RKO (cell line): ENCODE data around the gene SEMA6B.
A peak's percentile ranks its signal among the peaks of the same experiment; 100 is the strongest.
"Not testable (repeated sequence)": the region's sequence is repeated elsewhere in the genome, so short reads cannot be mapped to it uniquely, and the experiment has no call there.

Source experiments
- DNase-seq: peaks from one replicate; pipeline ENCODE4 v3.0.0-alpha.2; 2016; ENCODE audit warnings: low spot score

Gene SEMA6B, protein sequence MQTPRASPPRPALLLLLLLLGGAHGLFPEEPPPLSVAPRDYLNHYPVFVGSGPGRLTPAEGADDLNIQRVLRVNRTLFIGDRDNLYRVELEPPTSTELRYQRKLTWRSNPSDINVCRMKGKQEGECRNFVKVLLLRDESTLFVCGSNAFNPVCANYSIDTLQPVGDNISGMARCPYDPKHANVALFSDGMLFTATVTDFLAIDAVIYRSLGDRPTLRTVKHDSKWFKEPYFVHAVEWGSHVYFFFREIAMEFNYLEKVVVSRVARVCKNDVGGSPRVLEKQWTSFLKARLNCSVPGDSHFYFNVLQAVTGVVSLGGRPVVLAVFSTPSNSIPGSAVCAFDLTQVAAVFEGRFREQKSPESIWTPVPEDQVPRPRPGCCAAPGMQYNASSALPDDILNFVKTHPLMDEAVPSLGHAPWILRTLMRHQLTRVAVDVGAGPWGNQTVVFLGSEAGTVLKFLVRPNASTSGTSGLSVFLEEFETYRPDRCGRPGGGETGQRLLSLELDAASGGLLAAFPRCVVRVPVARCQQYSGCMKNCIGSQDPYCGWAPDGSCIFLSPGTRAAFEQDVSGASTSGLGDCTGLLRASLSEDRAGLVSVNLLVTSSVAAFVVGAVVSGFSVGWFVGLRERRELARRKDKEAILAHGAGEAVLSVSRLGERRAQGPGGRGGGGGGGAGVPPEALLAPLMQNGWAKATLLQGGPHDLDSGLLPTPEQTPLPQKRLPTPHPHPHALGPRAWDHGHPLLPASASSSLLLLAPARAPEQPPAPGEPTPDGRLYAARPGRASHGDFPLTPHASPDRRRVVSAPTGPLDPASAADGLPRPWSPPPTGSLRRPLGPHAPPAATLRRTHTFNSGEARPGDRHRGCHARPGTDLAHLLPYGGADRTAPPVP

DNA sequence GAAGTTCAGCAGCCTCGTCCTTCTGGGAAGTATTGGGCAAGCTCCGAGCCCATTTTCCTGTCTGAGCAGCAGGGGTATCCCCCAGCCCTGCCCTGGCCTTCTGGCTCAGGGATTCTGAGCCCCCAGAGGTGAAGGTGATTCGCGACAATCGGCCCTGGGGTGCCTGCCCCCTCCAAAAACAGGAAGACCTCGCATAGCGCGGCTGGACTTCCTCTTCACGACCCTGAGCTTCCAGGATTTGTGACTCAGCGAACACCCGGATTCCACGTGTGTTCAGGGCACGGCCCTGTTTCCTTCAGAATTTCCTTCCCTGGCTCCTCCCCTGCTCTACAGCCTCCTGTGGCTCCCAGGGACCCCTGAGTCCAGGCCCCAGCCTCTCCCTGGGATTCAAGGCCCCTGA is at the start of gene SEMA6B:
Gene SEMA6B, minus strand, starts transcription at position 116 of the 400 bp plus-strand sequence. CDS start 1,227 bp downstream, outside the sequence.
- DNase-seq: no peak

DNA sequence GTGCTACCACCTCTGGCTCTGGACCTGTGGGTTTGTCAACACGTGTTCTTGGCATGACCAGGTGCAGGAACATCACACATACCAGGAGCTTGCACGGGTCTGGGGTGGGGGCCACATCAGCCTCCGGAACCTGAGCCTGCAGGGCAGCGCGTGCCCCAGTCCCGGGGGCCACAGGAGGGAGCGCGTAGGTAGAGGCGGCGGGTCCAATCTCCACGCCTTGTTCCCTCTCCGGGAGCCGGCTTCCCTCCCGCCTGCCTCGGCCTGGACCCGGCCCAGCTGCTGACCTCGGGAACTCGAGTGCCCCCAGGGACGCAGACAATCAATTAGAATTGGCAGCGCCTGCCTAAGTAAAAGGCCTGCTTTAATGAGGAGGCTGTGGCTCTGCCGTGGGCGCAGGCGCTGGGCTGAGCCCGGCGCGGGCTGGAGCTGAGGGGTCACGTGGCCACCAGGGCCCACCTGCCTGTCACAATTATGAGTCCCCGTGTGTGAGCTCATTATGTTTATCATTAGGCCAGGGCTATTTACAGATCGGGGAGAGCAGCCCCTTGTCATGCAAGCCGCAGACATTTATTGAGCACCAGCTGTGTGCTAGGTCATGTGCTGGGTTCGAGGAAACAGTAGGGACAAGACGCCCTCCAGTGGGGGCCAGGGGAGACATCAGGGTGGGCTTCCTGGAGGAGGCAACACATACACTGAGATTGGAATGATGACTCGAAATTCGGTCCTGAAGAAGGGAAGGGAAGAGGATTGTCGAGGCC is 47.6 kb upstream of the SEMA6B start:
- no peak for DNase-seq

DNA sequence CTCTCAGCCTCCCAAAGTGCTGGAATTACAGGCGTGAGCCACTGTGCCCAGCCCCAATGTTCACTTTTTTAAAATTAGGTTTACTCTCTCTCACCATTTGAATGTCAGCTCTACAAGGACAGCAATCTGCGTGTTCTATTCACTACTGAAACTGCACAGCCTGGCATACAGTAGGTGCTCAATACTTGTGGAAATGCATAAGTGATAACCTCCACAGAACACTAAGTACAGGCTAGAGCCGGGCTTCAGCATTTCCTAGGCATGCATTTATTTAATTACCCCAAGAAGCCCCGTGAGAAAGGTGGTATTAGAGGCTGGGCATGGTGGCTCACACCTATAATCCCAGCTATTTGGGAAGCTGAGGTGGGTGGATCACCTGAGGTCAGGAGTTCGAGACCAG is 46.7 kb upstream of the SEMA6B start:
- no peak for DNase-seq

DNA sequence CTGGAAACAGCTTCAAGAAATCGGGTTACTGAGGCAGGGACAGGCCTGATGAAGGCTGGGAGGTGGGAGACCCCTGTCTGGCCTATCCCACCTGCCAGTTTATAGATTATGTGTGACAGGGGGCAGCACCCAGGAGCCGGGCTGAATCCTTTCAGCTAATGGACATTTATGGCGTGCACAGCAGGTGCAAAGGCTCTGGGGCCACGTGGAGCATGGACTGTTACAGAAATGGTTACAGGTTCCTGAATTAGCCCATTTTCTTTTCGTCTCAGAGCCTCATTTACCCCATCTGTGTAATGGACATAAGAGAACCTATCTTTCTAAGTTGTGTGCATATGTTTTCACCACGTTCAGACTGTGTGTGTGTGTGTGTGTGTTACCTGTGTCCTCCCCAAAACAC is 45.4 kb upstream of the SEMA6B start:
- DNase-seq: no peak

DNA sequence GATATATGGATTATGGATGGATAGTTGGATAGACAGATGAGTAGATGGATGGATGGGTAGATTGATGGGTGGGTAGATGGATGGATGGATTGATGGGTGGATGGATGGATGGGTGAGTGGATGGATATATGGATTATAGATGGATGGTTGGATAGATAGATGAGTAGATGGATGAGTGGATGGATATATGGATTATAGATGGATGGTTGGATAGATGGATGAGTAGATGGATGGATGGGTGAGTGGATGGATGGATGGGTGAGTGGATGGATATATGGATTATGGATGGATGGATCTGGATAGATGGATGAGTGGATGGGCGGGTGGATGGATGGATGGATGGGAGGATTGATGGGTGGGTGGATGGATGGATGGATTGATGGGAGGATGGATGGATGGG is 43.4 kb upstream of the SEMA6B start:
- DNase-seq: no peak

DNA sequence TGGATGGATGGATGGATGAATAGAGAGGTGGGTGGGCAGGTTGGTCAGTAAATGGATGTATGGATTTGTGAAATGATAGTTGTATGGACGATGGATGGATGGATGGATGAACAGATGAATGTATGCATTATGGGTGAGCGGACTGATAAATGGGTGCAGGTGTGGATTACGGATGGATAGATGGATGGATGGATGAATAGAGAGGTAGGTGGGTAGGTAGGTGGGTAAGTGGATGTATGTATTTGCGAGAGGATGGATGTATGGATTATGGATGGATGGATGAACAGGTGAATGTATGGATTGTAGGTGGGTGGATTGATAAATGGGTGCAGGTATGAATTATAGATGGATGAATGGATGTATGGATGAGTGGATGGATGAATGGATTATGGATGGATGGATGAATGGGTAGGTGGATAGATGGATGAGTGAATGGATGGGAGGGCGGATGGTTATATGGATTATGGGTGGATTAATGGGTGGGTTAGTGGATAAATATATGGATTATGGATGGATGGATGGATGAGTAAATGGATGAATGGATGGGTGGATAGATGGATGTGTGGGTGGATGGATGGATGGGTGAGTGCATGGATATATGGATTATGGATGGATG is 42.8 kb upstream of the SEMA6B start:
- DNase-seq: no peak

DNA sequence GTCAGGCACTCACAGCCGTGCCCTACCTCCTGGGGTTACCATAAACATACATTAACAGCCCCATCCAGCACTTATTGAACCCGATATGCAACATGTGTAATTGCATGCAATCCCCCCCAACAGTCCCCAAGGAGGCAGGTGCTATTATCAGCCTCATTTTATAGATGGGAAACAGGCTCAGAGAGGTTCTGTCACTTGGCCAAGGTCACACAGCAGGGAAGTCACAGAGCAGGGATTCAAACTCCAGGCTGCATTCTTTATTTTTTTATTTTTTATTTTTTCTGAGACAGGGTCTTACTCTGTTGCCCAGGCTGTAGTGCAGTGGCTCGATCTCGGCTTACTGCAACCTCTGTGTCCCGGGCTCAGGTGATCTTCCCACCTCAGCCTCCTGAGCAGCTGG is 41.4 kb upstream of the SEMA6B start:
- DNase-seq: no peak

DNA sequence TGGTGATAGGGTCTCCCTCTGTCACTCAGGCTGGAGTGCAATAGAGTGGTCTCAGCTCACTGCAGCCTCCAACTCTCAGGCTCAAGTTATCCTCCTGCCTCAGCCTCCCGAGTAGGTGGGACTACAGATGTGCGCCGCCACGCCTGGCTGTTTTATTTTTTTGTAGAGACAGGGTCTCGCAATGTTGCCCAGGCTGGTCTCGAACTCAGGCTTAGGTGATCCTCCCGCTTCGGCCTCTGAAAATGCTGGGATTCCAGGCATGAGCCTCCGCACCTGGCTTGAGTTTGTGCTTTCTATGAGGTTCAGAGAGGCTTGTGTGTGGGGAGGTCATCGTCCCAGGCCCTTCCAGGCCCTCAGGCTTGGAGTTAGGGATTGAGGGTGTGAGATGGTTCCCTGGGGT is 40.6 kb upstream of the SEMA6B start:
- DNase-seq: no peak

DNA sequence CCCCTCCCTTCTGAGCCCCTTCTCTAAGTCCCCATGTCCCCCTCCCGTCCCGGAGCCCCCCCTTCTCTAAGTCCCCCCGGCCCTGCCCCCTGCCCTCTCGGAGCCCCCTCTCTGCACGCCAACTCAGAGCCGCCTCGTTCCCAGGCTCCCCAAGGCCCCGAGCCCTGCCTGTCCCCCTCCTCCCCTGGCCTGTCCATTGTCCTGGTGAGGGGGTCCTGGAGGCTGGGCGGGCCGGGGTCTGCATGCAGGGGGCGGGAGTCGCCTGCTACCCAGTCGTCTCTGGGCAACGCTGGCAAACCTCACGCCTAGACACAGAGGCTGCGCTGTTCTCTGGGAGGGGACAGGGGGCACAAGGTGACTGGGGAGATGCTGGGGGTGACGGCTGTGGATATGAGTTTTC is 39.2 kb upstream of the SEMA6B start:
- DNase-seq: no peak

DNA sequence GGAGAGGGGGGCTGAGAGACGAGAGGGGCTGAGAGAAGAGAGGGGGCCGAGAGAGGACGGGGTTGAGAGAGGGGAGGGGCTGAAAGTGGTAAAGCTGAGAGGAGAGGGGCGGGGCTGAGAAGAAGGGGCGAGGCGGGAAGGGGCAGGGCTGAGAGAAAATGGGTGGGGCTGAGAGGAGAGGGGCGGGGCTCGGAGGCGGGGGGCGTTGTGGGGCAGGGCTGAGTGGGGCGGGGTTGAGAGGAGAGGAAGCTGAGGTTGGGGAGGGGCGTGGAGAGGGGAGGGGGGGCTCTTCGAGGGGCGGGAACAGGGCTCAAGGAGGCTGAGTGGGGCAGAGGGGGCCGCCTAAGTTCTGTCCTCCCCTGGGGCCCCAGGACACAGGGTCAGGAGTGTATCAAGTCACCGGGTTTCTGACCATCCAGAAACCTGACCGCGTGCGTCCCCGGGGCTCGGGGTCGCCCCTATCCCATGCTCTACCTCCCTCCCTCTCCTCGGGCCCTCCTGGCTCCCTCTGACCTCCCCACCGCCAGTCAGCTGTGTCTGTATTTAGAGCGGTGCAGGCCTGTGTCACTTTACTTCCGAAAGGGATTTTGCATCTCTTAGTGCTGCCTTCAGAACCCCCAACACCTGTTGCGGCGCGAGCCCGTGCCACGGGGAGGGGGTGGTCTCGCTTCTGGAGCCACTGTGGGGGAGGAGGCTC is 38.6 kb upstream of the SEMA6B start:
- DNase-seq: peak; percentile 55

DNA sequence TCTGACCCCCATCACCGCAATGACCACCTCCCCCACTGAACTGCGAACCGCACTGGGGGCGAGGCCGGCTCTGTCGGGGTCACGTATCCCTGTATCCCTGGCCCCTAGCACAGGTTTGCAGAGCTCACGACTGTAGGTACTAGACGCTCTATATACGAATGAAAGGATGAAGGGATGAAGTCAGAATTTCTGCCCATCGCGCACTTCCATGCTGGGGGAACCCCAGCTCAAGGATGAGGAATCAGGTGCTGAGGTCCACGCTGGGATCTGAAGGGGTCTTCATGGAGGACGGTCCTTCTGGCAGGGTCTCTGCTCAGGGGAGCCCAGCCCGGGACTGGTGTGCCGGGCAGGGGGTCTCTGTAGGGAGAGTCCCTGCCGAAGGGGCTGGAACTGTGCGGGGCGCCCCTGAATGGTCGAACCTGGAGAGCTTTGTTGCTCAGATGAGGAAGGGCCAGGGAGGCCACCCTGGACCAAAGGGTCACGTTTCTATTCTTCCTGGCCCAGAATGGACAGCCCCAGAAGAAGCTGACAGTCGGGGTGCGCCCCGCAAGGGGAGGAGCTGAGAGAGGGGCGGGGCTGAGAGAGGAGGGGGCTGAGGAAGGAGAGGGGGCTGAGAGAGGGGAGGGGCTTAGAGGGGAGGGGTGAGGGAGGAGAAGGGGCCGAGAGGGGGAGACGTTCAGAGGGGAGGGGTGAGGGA is 37.9 kb upstream of the SEMA6B start:
- DNase-seq: no peak

DNA sequence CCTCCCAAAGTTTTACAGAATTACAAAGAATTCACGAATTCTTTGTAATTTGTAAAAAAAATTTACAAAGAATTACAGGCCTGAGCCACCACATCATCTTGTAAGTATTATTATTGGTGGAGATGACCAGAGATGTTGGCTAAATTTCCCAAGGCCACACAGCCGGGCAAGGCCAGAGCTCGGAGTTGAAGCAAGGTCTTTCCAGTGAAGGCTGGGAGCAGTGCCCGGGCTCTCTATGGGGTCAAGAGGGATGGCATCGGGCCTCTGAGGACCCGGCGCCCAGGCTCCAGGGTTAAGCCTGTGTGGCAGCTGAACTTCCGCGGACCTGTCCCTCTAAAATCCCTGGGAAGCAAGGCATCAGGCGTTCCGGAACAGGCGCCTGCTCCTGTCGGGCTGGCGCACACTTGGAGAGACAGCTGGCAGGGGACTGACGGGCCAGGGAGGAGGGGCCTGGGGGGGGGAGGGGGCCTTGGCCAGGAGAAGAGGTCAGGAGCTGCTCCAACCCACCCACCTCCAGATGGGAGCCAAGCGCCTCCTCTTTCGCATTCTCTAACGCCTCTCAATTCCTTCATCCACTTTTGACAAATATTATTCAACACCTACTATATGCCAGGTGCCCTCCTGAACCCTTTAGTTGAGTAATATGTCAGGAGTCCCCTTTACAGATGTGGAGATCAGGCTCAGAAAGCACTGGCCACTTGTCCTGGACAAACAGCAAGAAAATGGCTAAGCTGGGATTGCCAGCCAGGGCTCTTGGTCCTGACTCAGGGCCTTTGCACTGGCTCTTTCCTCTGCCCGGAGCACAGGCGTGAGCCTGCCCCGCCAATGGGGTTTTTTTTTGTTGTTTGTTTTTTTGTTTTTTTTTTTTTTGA is 36.8 kb upstream of the SEMA6B start:
- no peak for DNase-seq

DNA sequence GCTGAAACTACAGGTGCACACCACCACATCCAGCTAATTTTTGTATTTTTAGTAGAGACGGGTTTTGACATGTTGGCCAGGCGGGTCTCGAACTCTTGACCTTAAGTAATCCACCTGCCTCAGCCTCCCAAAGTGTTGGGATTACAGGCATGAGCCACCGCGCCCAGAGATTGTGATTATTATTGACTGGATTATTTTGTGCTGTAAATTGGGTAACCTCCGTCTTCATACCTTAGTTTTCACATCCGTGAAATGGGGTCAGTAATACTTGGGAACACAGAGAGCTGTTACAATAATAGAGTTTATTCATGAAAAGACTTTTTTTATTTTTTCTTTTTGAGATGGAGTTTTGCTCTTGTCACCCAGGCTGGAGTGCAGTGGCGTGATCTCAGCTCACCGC is 35.7 kb upstream of the SEMA6B start:
- not testable (repeated sequence) for DNase-seq

DNA sequence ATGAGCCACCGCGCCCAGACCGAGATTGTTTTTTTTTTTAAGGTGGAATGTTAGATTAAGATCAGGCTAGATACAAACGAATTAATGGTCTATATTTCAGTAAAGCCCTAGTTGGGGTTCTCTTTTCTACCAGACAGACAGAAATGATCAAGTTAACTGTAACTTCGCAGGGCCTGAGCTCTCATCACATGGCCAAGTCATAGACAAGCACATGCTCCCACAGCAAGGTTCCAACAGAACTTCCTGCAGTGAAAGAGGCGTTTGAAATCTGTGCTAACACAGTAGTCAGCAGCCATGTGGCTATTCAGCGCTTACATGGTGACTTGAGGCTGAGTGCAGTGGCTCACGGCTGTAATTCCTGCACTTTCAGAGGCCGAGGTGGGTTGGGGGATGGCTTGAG is 34.7 kb upstream of the SEMA6B start:
- DNase-seq: peak; percentile 43

DNA sequence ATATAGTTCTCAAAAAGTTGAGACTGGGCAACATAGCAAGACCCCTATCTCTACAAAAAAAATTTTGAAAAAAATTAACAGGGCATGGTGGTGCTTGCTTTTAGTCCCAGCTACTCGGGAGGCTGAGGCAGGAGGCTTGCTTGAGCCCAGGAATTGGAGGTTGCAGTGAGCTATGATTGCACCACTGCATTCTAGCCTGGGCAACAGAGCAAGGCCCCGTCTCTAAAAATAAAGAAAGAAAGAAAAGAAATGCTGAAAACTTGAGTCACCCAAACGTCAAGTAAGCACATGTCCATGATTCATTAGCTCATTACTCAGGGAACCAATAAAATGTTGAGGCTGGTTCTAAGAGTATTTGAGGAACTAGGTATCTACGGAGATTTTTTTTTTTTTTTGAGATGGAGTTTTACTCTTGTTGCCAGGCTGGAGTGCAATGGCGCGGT is 33.9 kb upstream of the SEMA6B start:
- peak; percentile 88 for DNase-seq

DNA sequence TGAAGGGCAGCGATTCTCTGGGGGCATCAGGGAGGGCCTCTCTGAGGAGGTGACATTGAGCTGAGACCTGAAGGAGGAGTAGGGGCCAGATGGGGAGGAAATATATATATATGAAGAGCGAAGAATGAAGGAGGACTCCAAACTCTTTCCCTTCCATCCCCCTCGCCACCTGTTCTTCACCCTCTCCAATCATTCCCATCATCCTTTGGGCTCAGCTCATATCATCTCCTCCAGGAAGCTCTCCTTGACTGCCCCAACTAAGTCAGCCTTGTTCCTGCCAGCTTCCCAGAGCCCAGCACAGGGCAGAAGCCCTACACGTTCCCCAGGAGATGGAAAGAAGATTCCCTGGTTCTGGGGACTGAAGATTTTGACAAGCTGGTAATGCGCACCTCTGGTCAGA is 33.0 kb upstream of the SEMA6B start:
- no peak for DNase-seq

DNA sequence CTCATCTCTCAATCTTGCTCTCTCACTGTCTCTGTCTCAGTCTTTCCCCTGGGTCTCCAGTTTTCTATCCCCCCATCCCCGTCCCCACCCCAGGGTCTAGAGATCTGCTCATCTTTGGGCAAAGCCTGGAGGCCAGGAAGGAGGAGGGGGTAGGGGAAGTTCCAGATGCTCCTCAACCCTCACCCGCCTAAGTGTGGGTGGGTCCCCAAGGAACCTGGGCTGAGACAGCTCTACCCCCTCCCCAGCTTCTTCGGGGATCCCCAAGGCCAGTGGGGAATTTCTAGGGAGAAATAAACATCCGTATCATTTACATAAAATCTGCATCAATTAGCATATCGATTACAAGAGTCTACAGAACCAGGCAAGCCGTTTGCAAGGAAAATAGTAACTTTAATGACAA is 31.8 kb upstream of the SEMA6B start:
- no peak for DNase-seq

DNA sequence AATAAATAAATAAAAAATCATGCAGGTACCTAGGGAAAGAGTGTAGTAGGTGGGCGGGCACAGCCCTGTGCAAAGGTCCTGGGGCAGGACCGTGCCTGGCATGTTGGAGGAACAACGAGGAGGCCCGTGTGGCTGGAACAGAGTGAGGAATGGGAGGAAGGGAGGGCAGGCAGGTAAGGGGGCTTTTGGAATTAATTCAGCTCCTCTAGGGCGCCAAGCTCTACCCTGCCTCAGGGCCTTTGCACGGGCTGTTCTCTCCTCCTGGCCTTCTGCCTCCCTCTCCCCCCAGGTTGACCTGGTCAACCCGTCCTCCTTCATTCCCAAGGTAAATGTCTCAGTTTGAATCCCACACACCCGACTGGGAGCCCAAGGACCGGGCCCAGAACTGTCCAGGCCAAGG is 31.1 kb upstream of the SEMA6B start:
- DNase-seq: no peak

DNA sequence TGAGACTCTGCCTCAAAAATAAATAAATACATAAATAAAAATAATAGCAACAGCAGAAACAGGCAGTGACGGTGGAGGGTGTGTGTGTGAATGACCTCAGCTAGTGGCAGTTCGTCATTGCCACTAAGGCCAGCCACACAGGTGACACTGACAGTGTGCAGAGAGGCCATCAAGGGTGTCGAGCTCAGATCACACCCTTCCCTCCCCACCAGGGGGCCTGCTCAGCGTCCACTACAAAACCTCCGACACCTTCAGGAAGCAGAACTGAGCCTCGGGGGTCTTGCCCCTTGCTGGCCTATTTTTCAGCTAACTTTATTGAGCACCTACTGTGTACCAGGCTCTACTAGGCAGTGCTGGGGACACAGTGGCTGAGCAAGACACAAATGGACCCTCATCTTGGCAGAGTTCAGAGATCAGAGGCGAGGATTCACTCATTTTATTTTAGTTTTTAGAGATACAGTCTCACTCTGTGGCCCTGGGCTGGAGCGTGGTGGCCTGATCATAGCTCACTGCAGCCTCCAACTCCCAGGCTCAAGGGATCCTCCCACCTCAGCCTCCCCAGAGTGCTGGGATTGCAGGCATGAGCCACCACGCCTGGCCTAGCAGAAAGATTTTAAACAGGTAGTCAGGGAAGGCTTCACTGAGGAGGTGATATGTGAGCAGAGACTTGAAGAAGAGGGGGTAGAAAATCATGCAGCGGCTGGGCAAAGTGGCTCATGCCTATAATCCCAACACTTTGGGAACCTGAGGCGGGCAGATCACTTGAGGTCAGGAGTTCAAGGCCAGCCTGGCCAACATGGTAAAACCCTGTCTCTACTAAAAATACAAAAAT is 30.3 kb upstream of the SEMA6B start:
- DNase-seq: peak; percentile 53
